Measurements from ENCODE around the gene TAP1. TPM values are rescaled to one million over a fixed set of nuclear protein-coding genes. Genes with fewer than 3 reads are reported as not detected.

The TAP1 gene
- total and polyA plus RNA-seq, 2 of the 8 experiments (the other 6 are each of a cell fraction or from before 2014, with no cell fraction given), result 16.8 to 22.0 TPM

GRCh38 chr6:32833664-32834063, 19.8 kb downstream of the TAP1 start:
- H2BK15ac ChIP-seq (ENCODE audit: low read length), result no peak overlapping the region
- H3K4me2 ChIP-seq (ENCODE audit: insufficient read depth in 1 of 2, low read depth in 2 of 2, low read length in 2 of 2), result no peak overlapping the region
- H3K27ac ChIP-seq (ENCODE audit: low read depth, low read length), result no peak overlapping the region
- DNase-seq (ENCODE audit: low read depth in 1 of 2, low spot score in 2 of 2) (no peak), FAIRE-seq (no peak)
- no peak overlapping the region for H3K14ac ChIP-seq (ENCODE audit: insufficient read length)
- H2AK5ac ChIP-seq (ENCODE audit: low read depth, low read length), result no peak overlapping the region
- H4K8ac ChIP-seq (ENCODE audit: extremely low read depth, insufficient read depth, low read length), result no peak overlapping the region
- peaks cover 0 to 1% of the 10 kb centered on the region in 2 experiments for H4K20me1 ChIP-seq (replicated peaks in 1 of 2; ENCODE audit: control insufficient read depth in 1 of 2, insufficient read depth in 2 of 2, low read length in 2 of 2)
- no peak overlapping the region for H2BK20ac ChIP-seq (ENCODE audit: low read length)
- H3K23ac ChIP-seq (ENCODE audit: insufficient read length), result no peak overlapping the region
- H3K79me1 ChIP-seq (ENCODE audit: low read depth, low read length), result no peaks in the 10 kb centered on the region
- no peak overlapping the region for H2BK120ac ChIP-seq (replicated peaks; ENCODE audit: low read depth, low read length)
- H3K56ac ChIP-seq (replicated peaks; ENCODE audit: insufficient read length, low read depth, low read length), result no peak overlapping the region
- no peak overlapping the region for H3K18ac ChIP-seq (ENCODE audit: extremely low read depth, low read length)
- H3K4ac ChIP-seq (replicated peaks; ENCODE audit: insufficient read length, low read depth, low read length), result no peak overlapping the region
- ChIA-PET POLR2A (ENCODE audit: partially characterized antibody) (interaction anchor here (3.4 kb wide), 1 partner anchor 139 kb away, joined by 8 read pairs; no protein-coding TSS in a partner anchor), CTCF (ENCODE audit: partially characterized antibody) (interaction anchor here (1.0 kb wide), 1 partner anchor 27 kb away, joined by 5 read pairs; no protein-coding TSS in a partner anchor)
- H3K9ac ChIP-seq (replicated peaks in 1 of 4; ENCODE audit: extremely low read depth in 1 of 4, low read depth in 3 of 4, low read length in 3 of 4), result no peak overlapping the region
- H3K23me2 ChIP-seq (ENCODE audit: low read depth, low read length), result peaks cover 3% of the 10 kb centered on the region
- peaks cover 0 to 2% (median 0%) of the 10 kb centered on the region in 4 experiments; a peak in 4 of 8 replicates for H3K36me3 ChIP-seq (ENCODE audit: control insufficient read depth in 2 of 4, insufficient read depth in 4 of 4, low read length in 3 of 4)
- no peak overlapping the region for H2BK12ac ChIP-seq (ENCODE audit: low read depth, low read length)
- WGBS, 2 experiments (ENCODE audit: extremely low coverage in 1 of 2, insufficient coverage in 1 of 2, insufficient read length in 1 of 2, insufficient replicate concordance in 2 of 2, low coverage in 1 of 2, low lambda C conversion rate in 2 of 2, missing lambda C conversion rate in 1 of 2), result 90% methylated on average over 5 of the region's 5 CpGs; no CpG with 5 or more reads in 1 of the 2 experiments
- no peaks in the 10 kb centered on the region for H3K9me3 ChIP-seq (ENCODE audit: insufficient read depth in 2 of 2, low read depth in 1 of 2, low read length in 1 of 2)
- H3K79me2 ChIP-seq (ENCODE audit: control insufficient read depth in 1 of 2, insufficient read depth in 2 of 2, low read length in 2 of 2), result no peaks in the 10 kb centered on the region
- H4K5ac ChIP-seq (ENCODE audit: insufficient read length, low read depth, low read length), result no peak overlapping the region
- peaks cover 0 to 7% (median 4%) of the 10 kb centered on the region in 4 experiments; a peak in 5 of 7 replicates for H3K4me1 ChIP-seq (replicated peaks in 1 of 4; ENCODE audit: control insufficient read depth in 3 of 4, insufficient read depth in 4 of 4, low read length in 3 of 4)
- no peaks in the 10 kb centered on the region; a peak in 1 of 7 replicates for H3K27me3 ChIP-seq (replicated peaks in 1 of 4; ENCODE audit: control insufficient read depth in 3 of 4, extremely low read depth in 1 of 4, insufficient read depth in 3 of 4, low read length in 3 of 4)
- no peak overlapping the region for H2AFZ ChIP-seq (ENCODE audit: low read length)
- no peak overlapping the region for H3K4me3 ChIP-seq (ENCODE audit: extremely low read depth in 1 of 4, insufficient read depth in 2 of 4, low read depth in 3 of 4, low read length in 4 of 4)
- no peak overlapping the region for H4K91ac ChIP-seq (replicated peaks; ENCODE audit: insufficient read length, low read length)
- no peak overlapping the region for H2BK5ac ChIP-seq (ENCODE audit: low read depth, low read length)
- no peak for TF ChIP-seq GTF2F1 (IDR thresholded peaks at IDR 0.05; ENCODE audit: borderline replicate concordance, low read depth, low read length)

Measured in H1 (cell line).